K562 (cell line): ENCODE results near the gene MRI1. TPM values are rescaled to one million over a fixed set of nuclear protein-coding genes. Genes with fewer than 3 reads are reported as not detected.

ENCODE experiments used
- ATF7 ChIP-seq: fragments of 450-650 bp; IDR thresholded peaks from 2 replicates; pipeline ENCODE4 v1.7.1; 2014; ENCODE audit warnings: mild to moderate bottlenecking, moderate library complexity
- CHD4 ChIP-seq: fragments of 200-600 bp; sonication (generic); IDR thresholded peaks from 3 replicates; pipeline ENCODE4 v1.6.1; 2012; ENCODE audit warnings: low read depth, mild to moderate bottlenecking, mixed read lengths, low read length, inconsistent platforms; ENCODE audit not compliant: insufficient read depth, insufficient replicate concordance, poor library complexity, severe bottlenecking
- DMBX1 ChIP-seq: fragments of 250-450 bp; sonication (Bioruptor Pico); IDR thresholded peaks from 2 replicates; pipeline ENCODE4 v1.8.0; 2022; ENCODE audit warnings: inconsistent platforms, mild to moderate bottlenecking, moderate library complexity, borderline replicate concordance
- KDM4B ChIP-seq, 2 experiments: fragments of 450-650 bp in 1 of 2; sonication (generic) in 1 of 2; IDR thresholded peaks; 2 replicates each; pipeline ENCODE4 v1.6.1; 2016 to 2017; ENCODE audit warnings: borderline replicate concordance in 2 of 2, antibody characterized with exemption in 1 of 2, low read depth in 1 of 2, mild to moderate bottlenecking in 1 of 2
- KLF6 ChIP-seq: fragments of 250-450 bp; sonication (Bioruptor Pico); IDR thresholded peaks from 2 replicates; pipeline ENCODE4 v1.4.0; 2020; ENCODE audit warnings: mild to moderate bottlenecking, moderate library complexity, borderline replicate concordance
- MNT ChIP-seq, 2 experiments: fragments of 450-650 bp; conservative IDR thresholded peaks; 2 replicates each; pipeline ENCODE4 v1.6.1; 2017; ENCODE audit warnings: mild to moderate bottlenecking in 2 of 2, moderate library complexity in 2 of 2
- POU5F1 ChIP-seq: fragments of 150-350 bp; IDR thresholded peaks from 2 replicates; pipeline ENCODE4 v1.6.1; 2014; ENCODE audit warnings: borderline replicate concordance, low read length, low read depth, mild to moderate bottlenecking; ENCODE audit not compliant: partially characterized antibody
- PRPF4 ChIP-seq: fragments of 200-400 bp; formaldehyde crosslinking; IDR thresholded peaks from one replicate; pipeline ENCODE4 v1.6.1; 2017; ENCODE audit warnings: low read length, low read depth, mild to moderate bottlenecking; ENCODE audit not compliant: insufficient read depth, poor library complexity, severe bottlenecking
- RHOXF2B ChIP-seq: fragments of 250-450 bp; sonication (Bioruptor Pico); conservative IDR thresholded peaks from 2 replicates; pipeline ENCODE4 v1.5.1; 2021
- SLC30A9 ChIP-seq: fragments of 250-450 bp; sonication (Bioruptor Pico); IDR thresholded peaks from 2 replicates; pipeline ENCODE4 v1.8.0; 2022; ENCODE audit warnings: mild to moderate bottlenecking, moderate library complexity
- THRA ChIP-seq: fragments of 450-650 bp; IDR thresholded peaks from 2 replicates; pipeline ENCODE4 v1.6.1; 2017; ENCODE audit warnings: mild to moderate bottlenecking, moderate library complexity
- THRAP3 ChIP-seq: fragments of 450-650 bp; IDR thresholded peaks from 2 replicates; pipeline ENCODE4 v1.6.1; 2016; ENCODE audit warnings: mild to moderate bottlenecking, inconsistent platforms, borderline replicate concordance
- ZBTB1 ChIP-seq: sonication (generic); formaldehyde crosslinking; IDR thresholded peaks from 2 replicates; pipeline ENCODE4 v1.8.1; 2023; ENCODE audit warnings: missing genetic modification reagents, low read depth, mild to moderate bottlenecking, borderline replicate concordance
- ZBTB11 ChIP-seq, 3 experiments: fragments of 200-800 bp in 1 of 3; fragments of 250-450 bp in 1 of 3; fragments of 450-650 bp in 1 of 3; sonication (Bioruptor Pico) in 1 of 3; sonication (Bioruptor generic) in 1 of 3; formaldehyde crosslinking in 1 of 3; IDR thresholded peaks; 2 replicates each; pipeline versions ENCODE4 v1.6.1 to v1.8.0; 2016 to 2022; ENCODE audit warnings: mild to moderate bottlenecking in 2 of 3, missing genetic modification characterization in 2 of 3, missing compliant biosample characterization in 1 of 3, moderate library complexity in 1 of 3
- ZNF57 ChIP-seq: fragments of 450-650 bp; formaldehyde crosslinking; IDR thresholded peaks from 2 replicates; pipeline ENCODE4 v1.4.0; 2020; ENCODE audit warnings: mild to moderate bottlenecking, moderate library complexity
- polyA plus RNA-seq, 8 experiments: library from polyadenylated mRNA; depleted of rRNA in 4 of 8; stranded (reverse) in 5 of 8; unstranded in 3 of 8; fragments of >200 nt; fragmentation: Nextera tagmentation in 2 of 8; fragmentation: Illumina TruSeq in 1 of 8; extraction: Ambion mirVana in 2 of 8; extraction: Trizol in 1 of 8; gene quantifications; 2 replicates each; pipeline versions ENCODE4 v1.2.1 to v1.2.3, GENCODE V29; 2011 to 2014; ENCODE audit warnings: inconsistent platforms in 1 of 8, missing spikeins in 1 of 8
- total RNA-seq, 7 experiments: library from RNA; depleted of rRNA in 6 of 7; stranded (reverse); fragments of >200 nt in 6 of 7; fragmentation: Illumina TruSeq in 2 of 7; extraction: Trizol in 2 of 7; gene quantifications; 2 replicates each; pipeline versions ENCODE4 v1.2.1 to v1.2.3, GENCODE V29; 2011 to 2021; ENCODE audit warnings: low replicate concordance in 1 of 7
- TF ChIP-seq, protein P1 (sequence below): fragments of 250-450 bp; sonication (Bioruptor Pico); IDR thresholded peaks from 2 replicates; pipeline ENCODE4 v1.8.0; 2021; ENCODE audit warnings: moderate library complexity, mild to moderate bottlenecking, inconsistent platforms
- TF ChIP-seq, protein P2 (sequence below): fragments of 450-650 bp; IDR thresholded peaks from 2 replicates; pipeline ENCODE4 v1.6.1; 2014; ENCODE audit warnings: low read depth, mild to moderate bottlenecking, moderate library complexity, borderline replicate concordance

Gene MRI1
- total and polyA plus RNA-seq, 9 of the 15 experiments (the other 6 are each of a cell fraction or from before 2014, with no cell fraction given): 5.5 to 57.4 (median 28.2) TPM

DNA sequence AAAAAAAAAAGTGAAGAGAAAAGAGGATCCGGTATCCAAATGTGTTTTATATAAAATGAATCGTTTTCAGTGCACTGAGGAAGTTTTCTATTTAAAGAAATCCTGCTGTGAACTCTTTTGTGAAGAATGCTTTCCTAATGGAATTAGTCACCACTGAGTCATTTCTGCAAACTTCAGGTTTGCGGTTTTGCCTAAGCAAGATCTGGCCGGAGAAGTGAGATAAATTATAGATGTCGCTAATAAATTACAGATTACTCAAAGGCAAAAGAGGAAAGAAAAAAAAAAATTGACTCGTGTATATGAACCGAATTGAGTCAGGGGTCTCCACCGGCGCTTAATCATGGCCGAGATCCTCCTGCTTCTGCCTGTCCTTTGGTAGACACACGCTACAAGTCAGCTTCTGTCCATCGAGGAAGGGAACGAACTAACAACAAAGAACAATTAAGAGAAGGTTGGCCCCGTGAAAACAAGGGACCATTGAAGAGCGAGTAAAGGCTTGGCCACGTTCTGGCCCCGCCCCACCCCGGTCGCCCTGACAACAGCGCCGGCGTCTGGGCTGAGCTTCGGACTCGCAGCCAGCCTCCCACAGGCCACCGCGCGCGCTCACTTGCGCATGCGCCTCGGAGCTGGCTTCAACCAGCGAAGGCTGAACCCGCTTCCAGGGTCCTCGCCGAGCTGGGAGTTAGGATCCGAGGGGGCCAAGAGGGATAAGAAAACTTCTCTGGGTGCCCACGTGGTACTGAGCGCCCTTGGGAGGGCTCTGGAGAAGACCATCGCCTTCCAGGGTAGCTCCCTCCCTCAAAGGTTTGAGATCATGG is 33.0 kb upstream of the MRI1 start (continued):
- TF ChIP-seq CHD4 (no peak), ZBTB1 (CRISPR knock-in tag) (no peak), PRPF4 (no peak), DMBX1 (CRISPR knock-in tag) (no peak), ZNF57 (CRISPR knock-in tag) (no peak), SLC30A9 (CRISPR knock-in tag) (no peak), ATF7 (peak; percentile 59), THRA (no peak), KDM4B (IDR thresholded peaks at IDR 0.05; ENCODE audit: borderline replicate concordance in 2 of 2, low read depth in 1 of 2) (no peak), THRAP3 (no peak), ZBTB11 (CRISPR knock-in tag; IDR thresholded peaks at IDR 0.05) (no peak), MNT (conservative IDR thresholded peaks at IDR 0.05) (peak; percentile 76 to 81), KLF6 (CRISPR knock-in tag) (no peak), POU5F1 (no peak), RHOXF2B (CRISPR knock-in tag) (no peak)
- TF ChIP-seq, protein P1, sequence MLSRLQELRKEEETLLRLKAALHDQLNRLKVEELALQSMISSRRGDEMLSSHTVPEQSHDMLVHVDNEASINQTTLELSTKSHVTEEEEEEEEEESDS (CRISPR knock-in tag): no peak
- TF ChIP-seq, protein P2, sequence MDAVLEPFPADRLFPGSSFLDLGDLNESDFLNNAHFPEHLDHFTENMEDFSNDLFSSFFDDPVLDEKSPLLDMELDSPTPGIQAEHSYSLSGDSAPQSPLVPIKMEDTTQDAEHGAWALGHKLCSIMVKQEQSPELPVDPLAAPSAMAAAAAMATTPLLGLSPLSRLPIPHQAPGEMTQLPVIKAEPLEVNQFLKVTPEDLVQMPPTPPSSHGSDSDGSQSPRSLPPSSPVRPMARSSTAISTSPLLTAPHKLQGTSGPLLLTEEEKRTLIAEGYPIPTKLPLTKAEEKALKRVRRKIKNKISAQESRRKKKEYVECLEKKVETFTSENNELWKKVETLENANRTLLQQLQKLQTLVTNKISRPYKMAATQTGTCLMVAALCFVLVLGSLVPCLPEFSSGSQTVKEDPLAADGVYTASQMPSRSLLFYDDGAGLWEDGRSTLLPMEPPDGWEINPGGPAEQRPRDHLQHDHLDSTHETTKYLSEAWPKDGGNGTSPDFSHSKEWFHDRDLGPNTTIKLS: no peak
